ENCODE data around the gene THADA. TPM values are rescaled to one million over a fixed set of nuclear protein-coding genes. Genes with fewer than 3 reads are reported as not detected.

Gene THADA
- total RNA-seq, 1 experiment from 2014 or later: 27.5 TPM

DNA sequence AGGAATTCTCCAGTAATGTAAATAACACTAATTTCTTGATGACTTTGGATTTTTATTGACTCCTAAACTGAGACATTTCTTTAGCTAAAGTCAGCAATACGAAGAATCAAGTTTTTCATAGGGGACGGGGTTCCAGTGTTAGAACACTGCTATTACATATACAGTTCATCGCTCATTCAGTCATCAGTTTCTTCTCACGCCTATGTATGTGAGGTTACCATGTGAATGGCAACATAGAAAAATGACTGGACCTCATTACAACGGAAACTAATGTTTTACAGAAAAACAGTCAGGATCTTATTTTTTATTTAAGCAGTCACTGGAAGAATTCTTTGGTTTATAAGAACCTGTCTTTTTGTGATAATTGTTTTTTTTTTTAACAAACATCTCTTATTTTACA is 56.4 kb downstream of the THADA start:
- TF ChIP-seq, protein P1, sequence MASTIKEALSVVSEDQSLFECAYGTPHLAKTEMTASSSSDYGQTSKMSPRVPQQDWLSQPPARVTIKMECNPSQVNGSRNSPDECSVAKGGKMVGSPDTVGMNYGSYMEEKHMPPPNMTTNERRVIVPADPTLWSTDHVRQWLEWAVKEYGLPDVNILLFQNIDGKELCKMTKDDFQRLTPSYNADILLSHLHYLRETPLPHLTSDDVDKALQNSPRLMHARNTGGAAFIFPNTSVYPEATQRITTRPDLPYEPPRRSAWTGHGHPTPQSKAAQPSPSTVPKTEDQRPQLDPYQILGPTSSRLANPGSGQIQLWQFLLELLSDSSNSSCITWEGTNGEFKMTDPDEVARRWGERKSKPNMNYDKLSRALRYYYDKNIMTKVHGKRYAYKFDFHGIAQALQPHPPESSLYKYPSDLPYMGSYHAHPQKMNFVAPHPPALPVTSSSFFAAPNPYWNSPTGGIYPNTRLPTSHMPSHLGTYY (CRISPR knock-in tag; IDR thresholded peaks at IDR 0.05): no peak
- TF ChIP-seq ZNF396 (CRISPR knock-in tag; IDR thresholded peaks at IDR 0.05; ENCODE audit: borderline replicate concordance) (no peak), JUN (CRISPR knock-in tag; IDR thresholded peaks at IDR 0.05) (no peak), CBFB (CRISPR knock-in tag; IDR thresholded peaks at IDR 0.05; ENCODE audit: low read depth) (no peak), SMAD3 (CRISPR knock-in tag; IDR thresholded peaks at IDR 0.05; ENCODE audit: borderline replicate concordance) (no peak), JAZF1 (CRISPR knock-in tag; IDR thresholded peaks at IDR 0.05) (no peak)
- TF ChIP-seq, protein P2, sequence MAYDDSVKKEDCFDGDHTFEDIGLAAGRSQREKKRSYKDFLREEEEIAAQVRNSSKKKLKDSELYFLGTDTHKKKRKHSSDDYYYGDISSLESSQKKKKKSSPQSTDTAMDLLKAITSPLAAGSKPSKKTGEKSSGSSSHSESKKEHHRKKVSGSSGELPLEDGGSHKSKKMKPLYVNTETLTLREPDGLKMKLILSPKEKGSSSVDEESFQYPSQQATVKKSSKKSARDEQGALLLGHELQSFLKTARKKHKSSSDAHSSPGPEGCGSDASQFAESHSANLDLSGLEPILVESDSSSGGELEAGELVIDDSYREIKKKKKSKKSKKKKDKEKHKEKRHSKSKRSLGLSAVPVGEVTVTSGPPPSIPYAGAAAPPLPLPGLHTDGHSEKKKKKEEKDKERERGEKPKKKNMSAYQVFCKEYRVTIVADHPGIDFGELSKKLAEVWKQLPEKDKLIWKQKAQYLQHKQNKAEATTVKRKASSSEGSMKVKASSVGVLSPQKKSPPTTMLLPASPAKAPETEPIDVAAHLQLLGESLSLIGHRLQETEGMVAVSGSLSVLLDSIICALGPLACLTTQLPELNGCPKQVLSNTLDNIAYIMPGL (CRISPR knock-in tag; IDR thresholded peaks at IDR 0.05): no peak
- TF ChIP-seq, protein P3, sequence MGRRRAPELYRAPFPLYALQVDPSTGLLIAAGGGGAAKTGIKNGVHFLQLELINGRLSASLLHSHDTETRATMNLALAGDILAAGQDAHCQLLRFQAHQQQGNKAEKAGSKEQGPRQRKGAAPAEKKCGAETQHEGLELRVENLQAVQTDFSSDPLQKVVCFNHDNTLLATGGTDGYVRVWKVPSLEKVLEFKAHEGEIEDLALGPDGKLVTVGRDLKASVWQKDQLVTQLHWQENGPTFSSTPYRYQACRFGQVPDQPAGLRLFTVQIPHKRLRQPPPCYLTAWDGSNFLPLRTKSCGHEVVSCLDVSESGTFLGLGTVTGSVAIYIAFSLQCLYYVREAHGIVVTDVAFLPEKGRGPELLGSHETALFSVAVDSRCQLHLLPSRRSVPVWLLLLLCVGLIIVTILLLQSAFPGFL (CRISPR knock-in tag; IDR thresholded peaks at IDR 0.05; ENCODE audit: borderline replicate concordance): no peak
- TF ChIP-seq, protein P4, sequence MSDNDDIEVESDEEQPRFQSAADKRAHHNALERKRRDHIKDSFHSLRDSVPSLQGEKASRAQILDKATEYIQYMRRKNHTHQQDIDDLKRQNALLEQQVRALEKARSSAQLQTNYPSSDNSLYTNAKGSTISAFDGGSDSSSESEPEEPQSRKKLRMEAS (CRISPR knock-in tag; IDR thresholded peaks at IDR 0.05): no peak
- TF ChIP-seq, protein P5, sequence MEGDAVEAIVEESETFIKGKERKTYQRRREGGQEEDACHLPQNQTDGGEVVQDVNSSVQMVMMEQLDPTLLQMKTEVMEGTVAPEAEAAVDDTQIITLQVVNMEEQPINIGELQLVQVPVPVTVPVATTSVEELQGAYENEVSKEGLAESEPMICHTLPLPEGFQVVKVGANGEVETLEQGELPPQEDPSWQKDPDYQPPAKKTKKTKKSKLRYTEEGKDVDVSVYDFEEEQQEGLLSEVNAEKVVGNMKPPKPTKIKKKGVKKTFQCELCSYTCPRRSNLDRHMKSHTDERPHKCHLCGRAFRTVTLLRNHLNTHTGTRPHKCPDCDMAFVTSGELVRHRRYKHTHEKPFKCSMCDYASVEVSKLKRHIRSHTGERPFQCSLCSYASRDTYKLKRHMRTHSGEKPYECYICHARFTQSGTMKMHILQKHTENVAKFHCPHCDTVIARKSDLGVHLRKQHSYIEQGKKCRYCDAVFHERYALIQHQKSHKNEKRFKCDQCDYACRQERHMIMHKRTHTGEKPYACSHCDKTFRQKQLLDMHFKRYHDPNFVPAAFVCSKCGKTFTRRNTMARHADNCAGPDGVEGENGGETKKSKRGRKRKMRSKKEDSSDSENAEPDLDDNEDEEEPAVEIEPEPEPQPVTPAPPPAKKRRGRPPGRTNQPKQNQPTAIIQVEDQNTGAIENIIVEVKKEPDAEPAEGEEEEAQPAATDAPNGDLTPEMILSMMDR (IDR thresholded peaks at IDR 0.05): no peak
- peaks cover 8% of the 10 kb centered on the region; the same call in 1 of the 2 replicates for H3K36me3 Mint-ChIP-seq
- no peak overlapping the region for H3K27ac Mint-ChIP-seq
- H3K9me3 Mint-ChIP-seq: no peaks in the 10 kb centered on the region
- no peaks in the 10 kb centered on the region for H3K4me1 Mint-ChIP-seq
- ChIA-PET CTCF (interaction anchor here (0.8 to 1.6 kb wide), 3 partner anchors 38 to 515 kb away, joined by 3 to 4 read pairs (median 4); no protein-coding TSS in a partner anchor), POLR2A (interaction anchor here (0.6 kb wide), 1 partner anchor 292 kb away, joined by 7 read pairs; no protein-coding TSS in a partner anchor)
- H3K4me3 Mint-ChIP-seq: no peak overlapping the region
- DNase-seq (ENCODE audit: low spot score) (no peak), ATAC-seq (no peak)
- H3K27me3 Mint-ChIP-seq (ENCODE audit: low read depth): no peaks in the 10 kb centered on the region

DNA sequence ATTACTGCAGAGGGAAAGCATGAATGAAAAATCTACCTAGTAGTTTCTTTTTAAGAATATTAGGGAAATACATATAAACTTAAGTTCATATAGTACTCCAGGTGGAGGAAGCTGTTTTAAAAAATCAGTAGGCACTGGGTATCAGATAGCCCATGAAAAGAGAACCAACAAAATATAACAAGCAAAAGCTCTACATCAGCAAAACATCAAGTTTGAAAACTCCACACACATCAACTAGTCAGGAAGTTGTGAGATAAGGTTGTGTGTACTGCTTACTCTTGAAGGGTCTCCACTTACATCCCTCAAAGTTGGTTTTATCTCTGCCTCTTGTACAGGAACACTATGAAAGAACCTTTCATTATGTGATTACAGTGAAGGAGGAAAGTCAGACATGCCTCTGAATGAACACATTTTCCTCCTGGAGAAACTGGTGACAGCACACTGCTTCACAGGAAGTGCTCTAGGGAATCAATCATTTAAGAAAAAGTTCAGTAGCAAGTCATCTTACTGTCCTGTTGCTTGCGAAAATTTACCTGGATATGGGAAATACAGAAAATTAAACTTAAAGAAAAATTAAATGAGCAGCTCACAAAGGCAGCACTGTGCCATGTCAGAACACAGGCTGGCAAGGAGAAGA is 57.7 kb downstream of the THADA start:
- ATAC-seq (no peak), DNase-seq (ENCODE audit: low spot score) (no peak)
- POLR2A ChIA-PET: no interaction called here
- Mint-ChIP-seq H3K36me3 (peaks cover 10% of the 10 kb centered on the region; the same call in 1 of the 2 replicates), H3K27ac (no peak overlapping the region), H3K9me3 (no peaks in the 10 kb centered on the region), H3K4me1 (no peaks in the 10 kb centered on the region), H3K4me3 (no peak overlapping the region), H3K27me3 (ENCODE audit: low read depth) (no peaks in the 10 kb centered on the region)
- CTCF ChIA-PET: interaction anchor here (0.8 to 1.6 kb wide), 3 partner anchors 39 to 514 kb away, joined by 3 to 4 read pairs (median 4); no protein-coding TSS in a partner anchor
- TF ChIP-seq, protein P6, sequence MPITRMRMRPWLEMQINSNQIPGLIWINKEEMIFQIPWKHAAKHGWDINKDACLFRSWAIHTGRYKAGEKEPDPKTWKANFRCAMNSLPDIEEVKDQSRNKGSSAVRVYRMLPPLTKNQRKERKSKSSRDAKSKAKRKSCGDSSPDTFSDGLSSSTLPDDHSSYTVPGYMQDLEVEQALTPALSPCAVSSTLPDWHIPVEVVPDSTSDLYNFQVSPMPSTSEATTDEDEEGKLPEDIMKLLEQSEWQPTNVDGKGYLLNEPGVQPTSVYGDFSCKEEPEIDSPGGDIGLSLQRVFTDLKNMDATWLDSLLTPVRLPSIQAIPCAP (CRISPR knock-in tag; IDR thresholded peaks at IDR 0.05): no peak
- TF ChIP-seq, protein P7, sequence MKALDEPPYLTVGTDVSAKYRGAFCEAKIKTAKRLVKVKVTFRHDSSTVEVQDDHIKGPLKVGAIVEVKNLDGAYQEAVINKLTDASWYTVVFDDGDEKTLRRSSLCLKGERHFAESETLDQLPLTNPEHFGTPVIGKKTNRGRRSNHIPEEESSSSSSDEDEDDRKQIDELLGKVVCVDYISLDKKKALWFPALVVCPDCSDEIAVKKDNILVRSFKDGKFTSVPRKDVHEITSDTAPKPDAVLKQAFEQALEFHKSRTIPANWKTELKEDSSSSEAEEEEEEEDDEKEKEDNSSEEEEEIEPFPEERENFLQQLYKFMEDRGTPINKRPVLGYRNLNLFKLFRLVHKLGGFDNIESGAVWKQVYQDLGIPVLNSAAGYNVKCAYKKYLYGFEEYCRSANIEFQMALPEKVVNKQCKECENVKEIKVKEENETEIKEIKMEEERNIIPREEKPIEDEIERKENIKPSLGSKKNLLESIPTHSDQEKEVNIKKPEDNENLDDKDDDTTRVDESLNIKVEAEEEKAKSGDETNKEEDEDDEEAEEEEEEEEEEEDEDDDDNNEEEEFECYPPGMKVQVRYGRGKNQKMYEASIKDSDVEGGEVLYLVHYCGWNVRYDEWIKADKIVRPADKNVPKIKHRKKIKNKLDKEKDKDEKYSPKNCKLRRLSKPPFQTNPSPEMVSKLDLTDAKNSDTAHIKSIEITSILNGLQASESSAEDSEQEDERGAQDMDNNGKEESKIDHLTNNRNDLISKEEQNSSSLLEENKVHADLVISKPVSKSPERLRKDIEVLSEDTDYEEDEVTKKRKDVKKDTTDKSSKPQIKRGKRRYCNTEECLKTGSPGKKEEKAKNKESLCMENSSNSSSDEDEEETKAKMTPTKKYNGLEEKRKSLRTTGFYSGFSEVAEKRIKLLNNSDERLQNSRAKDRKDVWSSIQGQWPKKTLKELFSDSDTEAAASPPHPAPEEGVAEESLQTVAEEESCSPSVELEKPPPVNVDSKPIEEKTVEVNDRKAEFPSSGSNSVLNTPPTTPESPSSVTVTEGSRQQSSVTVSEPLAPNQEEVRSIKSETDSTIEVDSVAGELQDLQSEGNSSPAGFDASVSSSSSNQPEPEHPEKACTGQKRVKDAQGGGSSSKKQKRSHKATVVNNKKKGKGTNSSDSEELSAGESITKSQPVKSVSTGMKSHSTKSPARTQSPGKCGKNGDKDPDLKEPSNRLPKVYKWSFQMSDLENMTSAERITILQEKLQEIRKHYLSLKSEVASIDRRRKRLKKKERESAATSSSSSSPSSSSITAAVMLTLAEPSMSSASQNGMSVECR (CRISPR knock-in tag; IDR thresholded peaks at IDR 0.05; ENCODE audit: borderline replicate concordance): no peak
- TF ChIP-seq, protein P8, sequence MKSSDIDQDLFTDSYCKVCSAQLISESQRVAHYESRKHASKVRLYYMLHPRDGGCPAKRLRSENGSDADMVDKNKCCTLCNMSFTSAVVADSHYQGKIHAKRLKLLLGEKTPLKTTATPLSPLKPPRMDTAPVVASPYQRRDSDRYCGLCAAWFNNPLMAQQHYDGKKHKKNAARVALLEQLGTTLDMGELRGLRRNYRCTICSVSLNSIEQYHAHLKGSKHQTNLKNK (CRISPR knock-in tag; IDR thresholded peaks at IDR 0.05): no peak
- no peak for TF ChIP-seq EMX1 (CRISPR knock-in tag; IDR thresholded peaks at IDR 0.05)
- TF ChIP-seq, protein P9, sequence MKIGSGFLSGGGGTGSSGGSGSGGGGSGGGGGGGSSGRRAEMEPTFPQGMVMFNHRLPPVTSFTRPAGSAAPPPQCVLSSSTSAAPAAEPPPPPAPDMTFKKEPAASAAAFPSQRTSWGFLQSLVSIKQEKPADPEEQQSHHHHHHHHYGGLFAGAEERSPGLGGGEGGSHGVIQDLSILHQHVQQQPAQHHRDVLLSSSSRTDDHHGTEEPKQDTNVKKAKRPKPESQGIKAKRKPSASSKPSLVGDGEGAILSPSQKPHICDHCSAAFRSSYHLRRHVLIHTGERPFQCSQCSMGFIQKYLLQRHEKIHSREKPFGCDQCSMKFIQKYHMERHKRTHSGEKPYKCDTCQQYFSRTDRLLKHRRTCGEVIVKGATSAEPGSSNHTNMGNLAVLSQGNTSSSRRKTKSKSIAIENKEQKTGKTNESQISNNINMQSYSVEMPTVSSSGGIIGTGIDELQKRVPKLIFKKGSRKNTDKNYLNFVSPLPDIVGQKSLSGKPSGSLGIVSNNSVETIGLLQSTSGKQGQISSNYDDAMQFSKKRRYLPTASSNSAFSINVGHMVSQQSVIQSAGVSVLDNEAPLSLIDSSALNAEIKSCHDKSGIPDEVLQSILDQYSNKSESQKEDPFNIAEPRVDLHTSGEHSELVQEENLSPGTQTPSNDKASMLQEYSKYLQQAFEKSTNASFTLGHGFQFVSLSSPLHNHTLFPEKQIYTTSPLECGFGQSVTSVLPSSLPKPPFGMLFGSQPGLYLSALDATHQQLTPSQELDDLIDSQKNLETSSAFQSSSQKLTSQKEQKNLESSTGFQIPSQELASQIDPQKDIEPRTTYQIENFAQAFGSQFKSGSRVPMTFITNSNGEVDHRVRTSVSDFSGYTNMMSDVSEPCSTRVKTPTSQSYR (CRISPR knock-in tag; IDR thresholded peaks at IDR 0.05): no peak
- TF ChIP-seq FOXK1 (CRISPR knock-in tag; IDR thresholded peaks at IDR 0.05): no peak
- TF ChIP-seq NFYB (CRISPR knock-in tag; conservative IDR thresholded peaks at IDR 0.05; ENCODE audit: low read depth): no peak
- TF ChIP-seq ZBTB21 (CRISPR knock-in tag; IDR thresholded peaks at IDR 0.05; ENCODE audit: borderline replicate concordance): no peak
- no peak for TF ChIP-seq ZNF138 (CRISPR knock-in tag; conservative IDR thresholded peaks at IDR 0.05)
